Measurements from ENCODE around the gene CHN1. TPM values are rescaled to one million over a fixed set of nuclear protein-coding genes. Genes with fewer than 3 reads are reported as not detected.

The CHN1 gene
- total and polyA plus RNA-seq, 2 experiments from 2014 or later: 64.3 to 70.8 TPM

- Histone ChIP-seq H3K27ac (no peak overlapping the region), H3K9me3 (ENCODE audit: low read depth) (no peaks in the 10 kb centered on the region), H3K4me3 (no peak overlapping the region), H3K4me1 (ENCODE audit: low read depth) (peaks cover 7% of the 10 kb centered on the region), H3K27me3 (no peaks in the 10 kb centered on the region), H3K36me3 (no peaks in the 10 kb centered on the region)
- no peak for TF ChIP-seq CTCF (IDR thresholded peaks at IDR 0.05; ENCODE audit: low read depth, low read length)
- DNase-seq (ENCODE audit: low read depth in 1 of 2, low spot score in 1 of 2): no peak
Measured at GRCh38 chr2:175039031-175039430, 33.9 kb upstream of the CHN1 start.

- H3K27ac ChIP-seq: no peak overlapping the region
- H3K4me1 ChIP-seq (ENCODE audit: low read depth): peaks cover 7% of the 10 kb centered on the region
- no peak for TF ChIP-seq CTCF (IDR thresholded peaks at IDR 0.05; ENCODE audit: low read depth, low read length)
- DNase-seq (ENCODE audit: low read depth in 1 of 2, low spot score in 1 of 2): no peak
- H3K36me3 ChIP-seq: no peaks in the 10 kb centered on the region
- H3K4me3 ChIP-seq: no peak overlapping the region
- H3K9me3 ChIP-seq (ENCODE audit: low read depth): no peaks in the 10 kb centered on the region
- no peaks in the 10 kb centered on the region for H3K27me3 ChIP-seq
Measured at GRCh38 chr2:175037941-175038340, 32.8 kb upstream of the CHN1 start.

GRCh38 chr2:175036582-175037018 lies 31.4 kb upstream of the CHN1 start:
- no peak overlapping the region for H3K27ac ChIP-seq
- no peaks in the 10 kb centered on the region for H3K36me3 ChIP-seq
- TF ChIP-seq CTCF (IDR thresholded peaks at IDR 0.05; ENCODE audit: low read depth, low read length): peak; percentile 34
- H3K9me3 ChIP-seq (ENCODE audit: low read depth): no peaks in the 10 kb centered on the region
- peaks cover 7% of the 10 kb centered on the region for H3K4me1 ChIP-seq (ENCODE audit: low read depth)
- no peaks in the 10 kb centered on the region for H3K27me3 ChIP-seq
- no peak overlapping the region for H3K4me3 ChIP-seq
- peak; percentile 38 to 43 for DNase-seq (ENCODE audit: low read depth in 1 of 2, low spot score in 1 of 2)

- H3K9me3 ChIP-seq (ENCODE audit: low read depth): no peaks in the 10 kb centered on the region
- no peak overlapping the region for H3K4me3 ChIP-seq
- H3K27me3 ChIP-seq: no peaks in the 10 kb centered on the region
- DNase-seq (ENCODE audit: low read depth in 1 of 2, low spot score in 1 of 2): no peak
- no peaks in the 10 kb centered on the region for H3K36me3 ChIP-seq
- H3K4me1 ChIP-seq (ENCODE audit: low read depth): peaks cover 7% of the 10 kb centered on the region
- no peak overlapping the region for H3K27ac ChIP-seq
- no peak for TF ChIP-seq CTCF (IDR thresholded peaks at IDR 0.05; ENCODE audit: low read depth, low read length)
Measured at GRCh38 chr2:175035806-175036205, 30.6 kb upstream of the CHN1 start.

- Histone ChIP-seq H3K4me1 (ENCODE audit: low read depth) (peaks cover 7% of the 10 kb centered on the region), H3K27me3 (no peaks in the 10 kb centered on the region), H3K36me3 (no peaks in the 10 kb centered on the region), H3K4me3 (no peak overlapping the region), H3K27ac (no peak overlapping the region), H3K9me3 (ENCODE audit: low read depth) (no peaks in the 10 kb centered on the region)
- TF ChIP-seq CTCF (IDR thresholded peaks at IDR 0.05; ENCODE audit: low read depth, low read length): no peak
- DNase-seq (ENCODE audit: low read depth in 1 of 2, low spot score in 1 of 2): no peak
Measured at GRCh38 chr2:175034716-175035115, 29.5 kb upstream of the CHN1 start.

Measured in cardiac muscle cell (in vitro differentiated cells and primary cell).